ENCODE data around the gene MPL.

MPL gene

DNA sequence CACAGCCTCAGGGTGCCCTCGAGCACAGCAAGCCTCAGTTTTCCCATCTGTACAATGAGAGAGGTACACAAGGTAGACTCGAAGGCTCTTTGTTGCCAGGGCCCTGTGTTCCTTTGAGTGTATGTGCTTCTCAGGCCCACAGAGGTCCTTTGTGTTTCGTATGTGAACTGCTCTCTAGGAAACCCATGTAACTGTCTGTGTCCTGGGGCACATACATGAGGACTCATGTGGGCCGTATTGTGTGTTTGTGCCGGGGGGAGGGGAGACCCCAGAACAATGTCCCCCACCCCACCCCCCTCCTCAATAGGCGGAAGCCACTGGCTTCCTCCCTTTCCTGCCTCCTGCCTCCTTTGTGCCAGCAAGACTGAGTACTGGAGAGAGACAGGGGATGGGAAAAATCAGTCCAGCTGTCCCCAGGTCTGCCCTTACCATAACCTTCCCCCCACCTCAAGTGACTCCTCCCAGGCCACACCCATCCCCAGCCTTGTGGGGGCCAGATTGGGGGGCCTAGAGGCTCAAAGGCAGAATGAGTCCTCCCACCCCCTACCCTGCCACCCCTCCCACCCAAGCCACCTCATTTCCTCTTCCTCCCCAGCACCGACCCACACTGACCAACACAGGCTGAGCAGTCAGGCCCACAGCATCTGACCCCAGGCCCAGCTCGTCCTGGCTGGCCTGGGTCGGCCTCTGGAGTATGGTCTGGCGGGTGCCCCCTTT lies 37.1 kb upstream of the MPL start, which contains the start of gene TIE1:
Gene TIE1, plus strand, starts transcription at position 605 of the 717 bp plus-strand sequence. Its CDS starts 90 bp downstream, at position 695.
- TF ChIP-seq ZFP30 (CRISPR knock-in tag; IDR thresholded peaks at IDR 0.05): no peak
- TF ChIP-seq RARB (CRISPR knock-in tag; IDR thresholded peaks at IDR 0.05): no peak
- no peak for TF ChIP-seq ZNF565 (CRISPR knock-in tag; conservative IDR thresholded peaks at IDR 0.05; ENCODE audit: low read depth)
- TF ChIP-seq ESRRG (CRISPR knock-in tag; IDR thresholded peaks at IDR 0.05): no peak
- no peak for TF ChIP-seq PATZ1 (CRISPR knock-in tag; IDR thresholded peaks at IDR 0.05; ENCODE audit: borderline replicate concordance)
- no peak for TF ChIP-seq CSDC2 (CRISPR knock-in tag; IDR thresholded peaks at IDR 0.05)
- TF ChIP-seq, protein P1, sequence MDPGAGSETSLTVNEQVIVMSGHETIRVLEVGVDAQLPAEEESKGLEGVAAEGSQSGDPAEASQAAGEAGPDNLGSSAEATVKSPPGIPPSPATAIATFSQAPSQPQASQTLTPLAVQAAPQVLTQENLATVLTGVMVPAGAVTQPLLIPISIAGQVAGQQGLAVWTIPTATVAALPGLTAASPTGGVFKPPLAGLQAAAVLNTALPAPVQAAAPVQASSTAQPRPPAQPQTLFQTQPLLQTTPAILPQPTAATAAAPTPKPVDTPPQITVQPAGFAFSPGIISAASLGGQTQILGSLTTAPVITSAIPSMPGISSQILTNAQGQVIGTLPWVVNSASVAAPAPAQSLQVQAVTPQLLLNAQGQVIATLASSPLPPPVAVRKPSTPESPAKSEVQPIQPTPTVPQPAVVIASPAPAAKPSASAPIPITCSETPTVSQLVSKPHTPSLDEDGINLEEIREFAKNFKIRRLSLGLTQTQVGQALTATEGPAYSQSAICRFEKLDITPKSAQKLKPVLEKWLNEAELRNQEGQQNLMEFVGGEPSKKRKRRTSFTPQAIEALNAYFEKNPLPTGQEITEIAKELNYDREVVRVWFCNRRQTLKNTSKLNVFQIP (CRISPR knock-in tag; IDR thresholded peaks at IDR 0.05; ENCODE audit: borderline replicate concordance, low read depth): no peak
- no peak for TF ChIP-seq OSR1 (CRISPR knock-in tag; IDR thresholded peaks at IDR 0.05)
- no peak for TF ChIP-seq PPARA (CRISPR knock-in tag; IDR thresholded peaks at IDR 0.05; ENCODE audit: borderline replicate concordance)
- no peak for TF ChIP-seq ZNF8 (CRISPR knock-in tag; IDR thresholded peaks at IDR 0.05)
- TF ChIP-seq, protein P2, sequence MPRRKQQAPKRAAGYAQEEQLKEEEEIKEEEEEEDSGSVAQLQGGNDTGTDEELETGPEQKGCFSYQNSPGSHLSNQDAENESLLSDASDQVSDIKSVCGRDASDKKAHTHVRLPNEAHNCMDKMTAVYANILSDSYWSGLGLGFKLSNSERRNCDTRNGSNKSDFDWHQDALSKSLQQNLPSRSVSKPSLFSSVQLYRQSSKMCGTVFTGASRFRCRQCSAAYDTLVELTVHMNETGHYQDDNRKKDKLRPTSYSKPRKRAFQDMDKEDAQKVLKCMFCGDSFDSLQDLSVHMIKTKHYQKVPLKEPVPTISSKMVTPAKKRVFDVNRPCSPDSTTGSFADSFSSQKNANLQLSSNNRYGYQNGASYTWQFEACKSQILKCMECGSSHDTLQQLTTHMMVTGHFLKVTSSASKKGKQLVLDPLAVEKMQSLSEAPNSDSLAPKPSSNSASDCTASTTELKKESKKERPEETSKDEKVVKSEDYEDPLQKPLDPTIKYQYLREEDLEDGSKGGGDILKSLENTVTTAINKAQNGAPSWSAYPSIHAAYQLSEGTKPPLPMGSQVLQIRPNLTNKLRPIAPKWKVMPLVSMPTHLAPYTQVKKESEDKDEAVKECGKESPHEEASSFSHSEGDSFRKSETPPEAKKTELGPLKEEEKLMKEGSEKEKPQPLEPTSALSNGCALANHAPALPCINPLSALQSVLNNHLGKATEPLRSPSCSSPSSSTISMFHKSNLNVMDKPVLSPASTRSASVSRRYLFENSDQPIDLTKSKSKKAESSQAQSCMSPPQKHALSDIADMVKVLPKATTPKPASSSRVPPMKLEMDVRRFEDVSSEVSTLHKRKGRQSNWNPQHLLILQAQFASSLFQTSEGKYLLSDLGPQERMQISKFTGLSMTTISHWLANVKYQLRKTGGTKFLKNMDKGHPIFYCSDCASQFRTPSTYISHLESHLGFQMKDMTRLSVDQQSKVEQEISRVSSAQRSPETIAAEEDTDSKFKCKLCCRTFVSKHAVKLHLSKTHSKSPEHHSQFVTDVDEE (CRISPR knock-in tag; IDR thresholded peaks at IDR 0.05): no peak
- no peak for TF ChIP-seq TOX (CRISPR knock-in tag; IDR thresholded peaks at IDR 0.05; ENCODE audit: borderline replicate concordance)
- no peak for TF ChIP-seq ZFP3 (CRISPR knock-in tag; IDR thresholded peaks at IDR 0.05)
- TF ChIP-seq GLIS3 (CRISPR knock-in tag; IDR thresholded peaks at IDR 0.05): no peak
- ATAC-seq: no peak

GRCh38 chr1:43302201-43302600 lies 35.4 kb upstream of the MPL start:
- ATAC-seq: no peak
- TF ChIP-seq RARB (CRISPR knock-in tag; IDR thresholded peaks at IDR 0.05) (no peak), ESRRG (CRISPR knock-in tag; IDR thresholded peaks at IDR 0.05) (no peak), ARNTL (CRISPR knock-in tag; IDR thresholded peaks at IDR 0.05; ENCODE audit: borderline replicate concordance, low read depth) (no peak), PATZ1 (CRISPR knock-in tag; IDR thresholded peaks at IDR 0.05; ENCODE audit: borderline replicate concordance) (no peak), CSRNP3 (CRISPR knock-in tag; IDR thresholded peaks at IDR 0.05) (no peak), TCF4 (CRISPR knock-in tag; IDR thresholded peaks at IDR 0.05; ENCODE audit: borderline replicate concordance) (no peak), OSR1 (CRISPR knock-in tag; IDR thresholded peaks at IDR 0.05) (no peak)
- TF ChIP-seq, protein P2 (CRISPR knock-in tag; IDR thresholded peaks at IDR 0.05): no peak

Measured in SK-N-SH treated with all-trans-retinoic acid at 6 μM for 48 hours (cell line).